Muscle layer of colon (tissue), 2 donors: ENCODE measurements around the gene SCUBE1.

ENCODE experiments used
- H3K27ac ChIP-seq: one replicate; pipeline ENCODE4 v1.7.0; 2013; ENCODE audit warnings: low read depth, mild to moderate bottlenecking, low read length, moderate library complexity
- H3K27me3 ChIP-seq, 2 donors: one replicate each; pipeline ENCODE4 v1.7.0; 2013; ENCODE audit warnings: low read length in 2 of 2, mild to moderate bottlenecking in 2 of 2; ENCODE audit not compliant: insufficient read depth in 2 of 2, control insufficient read depth in 1 of 2
- H3K36me3 ChIP-seq: one replicate; pipeline ENCODE4 v1.7.0; 2013; ENCODE audit warnings: mild to moderate bottlenecking, low read length; ENCODE audit not compliant: insufficient read depth
- H3K4me1 ChIP-seq: one replicate; pipeline ENCODE4 v1.7.0; 2013; ENCODE audit warnings: mild to moderate bottlenecking, low read length; ENCODE audit not compliant: insufficient read depth
- H3K4me3 ChIP-seq, 2 donors: one replicate each; pipeline ENCODE4 v1.7.0; 2013; ENCODE audit warnings: low read length in 2 of 2, low read depth in 1 of 2, mild to moderate bottlenecking in 1 of 2, moderate library complexity in 1 of 2
- H3K9ac ChIP-seq: one replicate; pipeline ENCODE4 v1.7.0; 2013; ENCODE audit warnings: low read length
- H3K9me3 ChIP-seq: one replicate; pipeline ENCODE4 v1.7.0; 2013; ENCODE audit warnings: mild to moderate bottlenecking, low read length
- donor health status: abdominal sarcoma.
- donor health status: Adenocarcinoma of cecum.

The SCUBE1 gene

DNA sequence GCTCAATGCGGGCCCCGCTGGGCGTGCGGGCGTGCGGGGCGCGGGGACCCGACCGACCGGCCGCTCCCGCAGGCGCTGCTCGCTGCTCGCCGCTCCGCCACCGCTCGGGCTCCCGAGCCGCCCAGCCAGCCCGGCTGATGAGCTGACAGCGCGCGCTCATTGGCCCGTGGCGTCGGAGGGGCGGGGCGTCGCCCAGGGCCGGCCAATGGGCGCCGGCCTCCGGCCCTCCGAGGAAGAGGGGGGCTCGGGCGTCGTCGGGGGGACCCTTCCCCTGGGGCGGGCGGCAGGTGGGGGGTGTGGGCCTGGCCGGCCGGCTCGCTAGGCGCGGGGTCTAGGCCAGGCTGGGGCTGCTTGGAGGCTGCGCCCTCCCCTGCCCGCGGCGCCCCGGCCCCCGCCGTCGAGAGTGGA lies at the start of gene SCUBE1:
SCUBE1 (minus strand) TSS at position 111 of the 408 bp plus-strand sequence. CDS start 111 bp downstream, outside the sequence.
- no peak within 1 kb of the TSS for H3K4me3 ChIP-seq

DNA sequence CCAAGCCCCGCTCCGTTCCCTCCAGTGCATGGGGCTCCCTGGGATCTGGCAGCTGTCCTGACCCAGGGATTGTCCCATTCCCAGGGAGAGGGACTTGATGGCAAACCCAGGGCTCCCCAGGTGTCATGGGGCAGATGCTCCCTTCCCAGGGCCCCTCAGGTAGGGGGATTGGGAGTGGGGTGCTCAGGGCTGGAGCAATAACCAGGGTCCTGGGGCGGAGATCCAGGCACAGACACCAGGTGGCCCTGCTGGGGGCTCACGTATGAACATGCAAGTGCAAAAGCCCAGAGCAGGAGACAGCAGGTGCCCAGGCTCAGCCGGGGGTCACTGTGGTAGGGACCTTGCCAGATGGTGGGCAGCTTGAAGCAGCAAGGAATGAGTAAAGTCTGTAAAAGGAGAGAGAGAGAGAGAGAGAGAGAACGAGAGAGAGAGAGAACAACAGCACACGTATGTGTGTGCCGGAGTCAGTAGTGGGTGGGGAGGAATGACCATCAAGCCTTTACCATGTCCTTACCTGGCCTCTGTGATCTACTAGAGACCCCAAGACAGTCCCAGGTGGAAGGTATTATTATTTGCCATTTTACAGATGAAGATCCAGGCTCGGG lies 49.3 kb upstream of the SCUBE1 start:
- Histone ChIP-seq H3K27ac (no peak overlapping the region), H3K9me3 (no peaks in the 10 kb centered on the region), H3K4me3 (no peak overlapping the region), H3K27me3 (peaks cover 0 to 10% of the 10 kb centered on the region in 2 donors), H3K36me3 (no peaks in the 10 kb centered on the region), H3K4me1 (no peaks in the 10 kb centered on the region), H3K9ac (no peak overlapping the region)

More for the DNA sequence above, at the start of gene SCUBE1:
- Histone ChIP-seq H3K9me3 (no peaks in the 10 kb centered on the region), H3K27ac (no peak within 1 kb of the TSS), H3K9ac (no peak within 1 kb of the TSS), H3K36me3 (no peaks in the 10 kb centered on the region), H3K27me3 (peaks cover 32 to 48% of the 10 kb centered on the region in 2 donors), H3K4me1 (peaks cover 6% of the 10 kb centered on the region)

DNA sequence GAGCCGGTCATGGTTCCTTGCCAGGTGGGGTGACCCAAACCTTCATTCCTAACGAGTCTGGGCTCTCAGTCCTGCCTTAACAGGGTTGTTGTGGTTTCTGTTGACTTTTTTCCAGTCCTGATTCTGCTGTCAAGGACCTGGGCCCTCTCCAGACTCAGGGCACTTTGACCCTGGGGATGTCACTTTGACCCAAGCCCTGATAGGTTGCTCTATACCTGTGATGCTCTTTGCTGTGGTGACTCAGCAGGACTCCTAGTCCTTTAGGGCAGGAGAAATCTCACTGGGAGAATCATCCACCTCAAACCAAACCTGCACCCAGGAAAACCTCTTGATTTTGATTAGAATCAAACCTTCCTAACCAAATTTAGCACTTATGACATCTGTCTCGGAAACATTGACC lies 48.1 kb upstream of the SCUBE1 start:
- Histone ChIP-seq H3K4me3 (no peak overlapping the region), H3K9ac (no peak overlapping the region), H3K4me1 (no peaks in the 10 kb centered on the region), H3K27ac (no peak overlapping the region), H3K27me3 (peaks cover 0 to 13% of the 10 kb centered on the region in 2 donors), H3K36me3 (no peaks in the 10 kb centered on the region), H3K9me3 (no peaks in the 10 kb centered on the region)

DNA sequence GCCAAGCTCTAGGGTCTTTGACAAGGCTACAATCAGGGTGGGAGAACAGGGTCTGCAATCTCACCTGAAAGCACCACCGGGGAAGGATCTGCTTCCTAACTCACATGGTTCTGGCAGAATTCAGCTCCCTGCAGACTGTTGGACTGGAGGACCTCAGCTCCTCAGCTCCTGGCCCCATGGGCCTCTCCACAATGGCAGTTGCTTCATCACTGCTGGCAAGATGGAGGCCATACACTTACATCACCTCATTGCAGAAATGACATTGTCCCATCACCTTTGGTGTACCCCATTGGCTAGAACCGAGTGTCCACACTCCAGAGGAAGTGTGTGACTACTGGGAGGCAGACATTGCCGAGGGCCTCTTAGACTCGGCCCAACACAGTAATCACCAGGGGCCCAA lies 47.7 kb upstream of the SCUBE1 start:
- H3K27me3 ChIP-seq: peaks cover 0 to 13% of the 10 kb centered on the region in 2 donors

DNA sequence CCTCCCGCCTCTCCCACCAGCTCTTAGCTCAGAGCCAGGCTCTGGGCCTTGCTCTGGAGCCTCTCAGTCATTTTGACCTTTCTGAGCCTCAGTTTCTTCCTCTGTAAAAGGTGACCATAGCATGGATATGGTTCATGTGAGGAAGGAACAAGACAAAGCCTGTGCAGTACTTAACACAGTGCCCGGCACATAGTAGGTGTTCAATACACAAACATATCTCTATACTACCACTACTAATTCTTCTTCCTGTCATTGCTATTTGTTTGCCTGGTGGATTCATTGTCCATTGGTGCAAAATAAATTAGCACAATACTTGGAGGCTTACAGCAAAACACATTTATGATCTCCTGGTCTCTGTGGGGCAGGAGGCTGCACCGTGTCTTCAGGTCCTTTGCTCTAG lies 47.0 kb upstream of the SCUBE1 start:
- Histone ChIP-seq H3K9me3 (no peaks in the 10 kb centered on the region), H3K9ac (no peak overlapping the region), H3K4me1 (peaks cover 6% of the 10 kb centered on the region), H3K36me3 (no peaks in the 10 kb centered on the region), H3K27ac (no peak overlapping the region), H3K4me3 (no peak overlapping the region), H3K27me3 (peaks cover 0 to 13% of the 10 kb centered on the region in 2 donors)

More for the DNA sequence above, 47.7 kb upstream of the SCUBE1 start:
- Histone ChIP-seq H3K4me1 (peaks cover 1% of the 10 kb centered on the region), H3K27ac (no peak overlapping the region), H3K4me3 (no peak overlapping the region), H3K9ac (no peak overlapping the region), H3K9me3 (no peaks in the 10 kb centered on the region), H3K36me3 (no peaks in the 10 kb centered on the region)

DNA sequence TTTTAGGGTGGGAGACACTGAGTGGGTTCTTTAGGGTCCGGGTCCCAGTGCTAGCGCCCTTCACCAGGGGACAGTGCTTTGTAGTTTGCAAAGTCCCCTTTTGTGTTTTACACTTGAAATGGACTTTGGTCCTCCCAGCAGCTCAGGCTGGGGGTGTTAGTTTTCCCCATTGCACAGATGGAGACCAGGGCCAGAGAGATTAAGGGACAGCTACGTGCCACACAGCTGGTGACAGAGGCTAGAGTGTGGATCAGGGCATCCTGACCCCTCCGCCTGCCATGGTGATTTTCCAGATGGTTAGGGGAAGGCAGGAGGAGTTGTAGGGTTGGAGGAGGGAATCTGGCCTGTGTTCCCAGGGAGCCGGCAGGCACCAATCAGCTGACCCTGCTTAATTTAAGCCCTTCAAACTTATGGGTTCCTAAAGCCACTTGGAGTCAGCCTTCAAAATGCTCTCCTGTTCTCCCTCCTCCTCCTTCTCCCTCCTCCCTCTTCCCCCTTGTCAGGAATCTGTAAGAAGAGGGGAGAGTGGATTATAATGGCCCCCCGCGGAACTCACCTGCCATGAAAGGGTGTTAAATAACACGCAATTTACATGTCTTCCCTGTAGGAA lies 46.2 kb upstream of the SCUBE1 start:
- Histone ChIP-seq H3K36me3 (no peaks in the 10 kb centered on the region), H3K9me3 (no peaks in the 10 kb centered on the region), H3K4me3 (no peak overlapping the region), H3K27me3 (peaks cover 0 to 13% of the 10 kb centered on the region in 2 donors), H3K27ac (no peak overlapping the region), H3K9ac (no peak overlapping the region), H3K4me1 (peaks cover 6% of the 10 kb centered on the region)

DNA sequence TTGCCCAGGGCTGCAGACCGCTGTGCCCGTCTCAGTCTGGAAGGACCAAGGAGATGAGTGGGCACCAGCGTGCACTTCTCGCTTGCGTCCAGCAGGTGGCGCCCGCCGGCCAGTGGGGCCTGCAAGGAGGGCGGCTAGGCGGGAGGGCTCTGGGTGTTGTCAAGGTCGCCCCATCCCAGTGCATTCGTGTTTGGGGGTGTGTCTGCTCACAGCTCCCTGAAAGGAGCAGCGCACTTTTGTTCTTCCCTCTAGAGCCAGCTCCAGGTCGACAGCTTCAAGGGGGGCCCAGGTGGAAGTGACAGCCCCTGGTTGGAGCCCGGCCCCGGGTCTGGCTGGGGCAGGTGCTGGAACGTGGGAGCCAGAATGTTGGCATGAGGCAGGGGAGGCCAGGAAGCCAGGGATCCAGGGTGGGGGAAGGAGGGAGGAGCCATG lies 45.3 kb upstream of the SCUBE1 start:
- Histone ChIP-seq H3K27ac (no peak overlapping the region), H3K4me1 (peaks cover 6% of the 10 kb centered on the region), H3K27me3 (peaks cover 0 to 13% of the 10 kb centered on the region in 2 donors), H3K9ac (no peak overlapping the region), H3K36me3 (no peaks in the 10 kb centered on the region), H3K9me3 (no peaks in the 10 kb centered on the region), H3K4me3 (no peak overlapping the region)

DNA sequence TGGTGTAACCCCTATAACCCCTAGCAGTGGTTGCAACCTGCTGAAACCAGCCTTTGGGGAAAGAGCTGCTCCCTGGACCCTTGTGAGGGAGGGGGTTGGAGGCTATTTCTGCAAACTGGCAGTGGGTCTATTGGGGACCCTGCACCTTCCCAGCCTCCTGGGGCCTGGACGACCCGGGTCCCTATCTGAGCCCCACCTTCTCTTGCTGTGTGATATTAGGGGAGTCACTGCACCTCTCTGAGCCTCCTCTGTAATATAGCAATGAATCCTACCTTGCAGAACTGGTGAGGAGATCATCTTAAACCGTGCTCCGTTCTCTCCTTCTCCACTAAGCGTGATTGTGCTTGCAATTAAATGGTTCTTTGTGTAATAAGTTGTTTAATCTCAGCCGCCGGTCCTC lies 44.6 kb upstream of the SCUBE1 start:
- no peaks in the 10 kb centered on the region for H3K9me3 ChIP-seq

DNA sequence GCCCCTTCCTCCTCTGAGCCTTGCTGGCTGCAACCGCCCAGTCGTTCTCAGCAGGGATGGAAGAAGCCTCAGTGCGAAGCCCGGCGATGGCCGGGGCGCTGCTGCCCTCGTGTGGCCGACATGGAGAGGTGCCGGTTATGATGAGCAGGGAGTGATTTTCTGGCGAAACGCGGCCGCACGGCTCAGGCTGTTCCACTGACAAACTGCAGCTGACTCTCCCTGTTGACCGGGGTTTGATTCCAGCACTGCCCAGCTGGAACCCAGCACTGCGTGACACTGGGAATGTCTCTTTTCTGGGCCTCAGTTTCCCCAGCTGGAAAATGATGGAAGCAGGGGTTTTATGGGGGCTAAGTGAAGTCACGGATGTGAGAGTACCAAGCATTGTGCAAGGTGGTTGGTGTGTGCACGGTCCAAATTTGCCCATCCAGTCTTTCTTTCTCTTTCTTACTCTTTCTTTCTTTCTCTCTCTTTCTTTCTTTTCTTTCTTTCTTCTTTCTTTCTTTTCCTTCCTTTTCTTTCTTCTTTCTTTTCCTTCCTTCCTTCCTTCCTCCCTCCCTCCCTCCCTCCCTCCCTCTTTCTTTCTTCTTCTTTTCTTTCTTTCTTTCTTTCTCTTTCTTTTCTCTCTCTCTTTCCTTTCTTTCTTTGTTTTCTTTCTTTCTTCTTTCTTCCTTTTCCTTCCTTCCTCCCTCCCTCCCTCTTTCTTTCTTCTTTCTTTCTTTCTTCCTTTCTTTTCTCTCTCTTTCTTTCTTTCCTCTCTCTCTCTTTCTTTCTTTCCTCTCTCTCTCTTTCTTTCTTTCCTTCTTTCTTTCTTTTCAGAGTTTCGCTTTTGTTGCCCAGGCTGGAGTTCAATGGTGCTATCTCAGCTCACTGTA lies 42.8 kb upstream of the SCUBE1 start:
- H3K27me3 ChIP-seq: peaks cover 0 to 13% of the 10 kb centered on the region in 2 donors
- H3K9me3 ChIP-seq: no peaks in the 10 kb centered on the region
- no peaks in the 10 kb centered on the region for H3K36me3 ChIP-seq
- no peak overlapping the region for H3K27ac ChIP-seq
- H3K4me3 ChIP-seq: no peak overlapping the region
- peaks cover 6% of the 10 kb centered on the region for H3K4me1 ChIP-seq
- no peak overlapping the region for H3K9ac ChIP-seq

More for the DNA sequence above, 44.6 kb upstream of the SCUBE1 start:
- no peak overlapping the region for H3K4me3 ChIP-seq
- no peak overlapping the region for H3K27ac ChIP-seq
- H3K36me3 ChIP-seq: no peaks in the 10 kb centered on the region
- H3K4me1 ChIP-seq: peaks cover 6% of the 10 kb centered on the region
- no peak overlapping the region for H3K9ac ChIP-seq
- H3K27me3 ChIP-seq: peaks cover 0 to 13% of the 10 kb centered on the region in 2 donors

DNA sequence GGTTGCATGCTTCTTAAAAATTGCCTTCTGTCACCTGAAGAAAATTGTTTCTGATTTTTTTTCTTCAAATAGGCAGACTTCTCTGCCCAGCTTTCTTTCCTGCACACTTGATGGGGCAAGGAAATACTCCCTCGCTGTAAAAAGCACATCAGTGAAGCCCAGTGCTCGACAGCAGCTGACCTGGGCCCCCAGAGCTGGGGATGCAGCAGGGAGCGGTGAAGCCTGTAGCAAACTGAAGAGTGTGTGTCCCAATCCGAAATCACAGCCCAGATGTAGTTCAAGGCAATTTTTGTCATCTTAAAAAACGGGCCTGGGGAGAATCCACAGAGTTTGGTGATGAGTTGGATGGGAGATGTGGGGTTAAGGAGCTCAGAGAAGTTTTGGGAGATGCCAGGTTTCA lies 41.7 kb upstream of the SCUBE1 start:
- Histone ChIP-seq H3K4me3 (no peak overlapping the region), H3K36me3 (no peaks in the 10 kb centered on the region), H3K9ac (no peak overlapping the region), H3K9me3 (no peaks in the 10 kb centered on the region), H3K27me3 (peaks cover 0 to 13% of the 10 kb centered on the region in 2 donors), H3K4me1 (peaks cover 6% of the 10 kb centered on the region), H3K27ac (no peak overlapping the region)

DNA sequence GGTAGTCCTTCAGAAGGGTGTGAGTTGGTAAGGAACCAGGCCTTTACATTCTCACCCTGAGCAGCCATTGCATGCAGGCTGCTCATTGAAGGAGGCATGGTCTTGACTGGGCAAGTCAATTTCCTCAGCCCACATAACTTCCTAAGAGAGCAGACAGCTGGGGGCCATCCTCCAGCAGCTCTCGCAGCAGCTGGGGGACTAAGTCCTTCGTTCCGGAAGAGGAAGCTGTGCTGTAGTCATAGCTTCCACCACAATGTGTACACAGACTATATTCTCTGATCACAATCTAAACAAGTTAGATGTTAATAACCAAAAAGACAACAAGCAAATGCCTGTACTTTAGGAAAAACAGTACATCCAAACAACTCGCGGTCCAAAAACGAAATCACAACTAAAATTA lies 38.5 kb upstream of the SCUBE1 start:
- H3K27me3 ChIP-seq: peaks cover 0 to 5% of the 10 kb centered on the region in 2 donors
- H3K27ac ChIP-seq: no peak overlapping the region
- H3K4me1 ChIP-seq: peaks cover 6% of the 10 kb centered on the region
- no peaks in the 10 kb centered on the region for H3K9me3 ChIP-seq
- H3K36me3 ChIP-seq: no peaks in the 10 kb centered on the region
- no peak overlapping the region for H3K4me3 ChIP-seq
- H3K9ac ChIP-seq: no peak overlapping the region
